Activated CD4-positive, alpha-beta T cell treated with anti-CD3 and anti-CD28 coated beads for 36 hours (primary cell): ENCODE measurements around the gene ZDHHC18. TPM values are rescaled to one million over a fixed set of nuclear protein-coding genes. Genes with fewer than 3 reads are reported as not detected.
A peak's percentile ranks its signal among the peaks of the same experiment; 100 is the strongest.

Source experiments
- ATAC-seq: fragments of 200-7000 bp; cut with Tn5 transposase; one replicate; pipeline ENCODE4 v1.10.0; 2021; ENCODE audit warnings: mild to moderate bottlenecking, moderate library complexity
- CTCF ChIA-PET: fragments of 350-600 bp; sonication (Branson Sonifier 250); formaldehyde crosslinking; loops from one replicate; lab custom pipeline; 2021; ENCODE audit warnings: antibody characterized with exemption; lab: Charles Lee
- POLR2A ChIA-PET: fragments of 350-600 bp; sonication (Branson Sonifier 250); formaldehyde crosslinking; loops from one replicate; lab custom pipeline; 2021; ENCODE audit warnings: antibody characterized with exemption, inconsistent platforms; lab: Charles Lee
- DNase-seq: peaks from one replicate; pipeline ENCODE4 v3.0.0-alpha.2; 2020
- H3K27ac Mint-ChIP-seq: one replicate; pipeline ENCODE4 v1.8.0; 2021; ENCODE audit warnings: mixed read lengths
- H3K27me3 Mint-ChIP-seq: one replicate; pipeline ENCODE4 v1.8.0; 2021; ENCODE audit warnings: mixed read lengths
- H3K36me3 Mint-ChIP-seq: one replicate; pipeline ENCODE4 v1.8.0; 2021; ENCODE audit warnings: low read depth, mixed read lengths
- H3K4me1 Mint-ChIP-seq: one replicate; pipeline ENCODE4 v1.8.0; 2021; ENCODE audit warnings: mixed read lengths
- H3K4me3 Mint-ChIP-seq: one replicate; pipeline ENCODE4 v1.8.0; 2021; ENCODE audit warnings: mild to moderate bottlenecking, moderate library complexity, mixed read lengths
- H3K9me3 Mint-ChIP-seq: one replicate; pipeline ENCODE4 v1.8.0; 2021; ENCODE audit warnings: low read depth, mixed read lengths
- intact Hi-C, 2 experiments: fragments of 100-400 bp; cut with DNase I in 1 of 2; cut with micrococcal nuclease in 1 of 2; formaldehyde crosslinking; loops; one replicate each; pipeline versions ENCODE4 v1.14.2 to v1.15.1; 2022 to 2024; cut with DNase I, micrococcal nuclease
- total RNA-seq, 2 experiments: library from RNA; stranded (reverse); gene quantifications; one replicate each; pipeline ENCODE4 v1.2.3, GENCODE V29; 2021

Gene ZDHHC18
- total RNA-seq, 2 experiments from 2014 or later, result 51.6 to 66.0 TPM

DNA sequence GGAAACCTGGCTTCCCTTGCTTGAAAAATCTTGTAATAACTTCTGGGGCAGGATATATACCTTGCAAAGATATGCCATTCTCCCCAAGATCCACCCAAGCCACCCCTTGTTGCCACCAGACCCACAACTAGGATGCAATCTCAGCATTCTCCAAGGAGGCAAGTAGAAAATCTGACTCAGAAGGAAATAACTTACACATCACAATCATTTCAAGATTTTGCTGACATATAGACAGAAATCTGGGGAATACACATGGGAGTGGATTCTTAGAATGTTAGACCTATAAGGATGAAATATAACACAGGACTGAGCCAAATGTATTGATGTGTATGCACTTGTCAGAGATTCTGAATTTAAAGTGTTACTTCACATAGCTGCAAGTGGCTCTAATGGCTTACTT is 14.8 kb upstream of the ZDHHC18 start:
- Mint-ChIP-seq H3K27ac (no peak overlapping the region), H3K36me3 (no peaks in the 10 kb centered on the region), H3K27me3 (no peaks in the 10 kb centered on the region), H3K9me3 (no peaks in the 10 kb centered on the region), H3K4me1 (peaks cover 17% of the 10 kb centered on the region), H3K4me3 (no peak overlapping the region)
- DNase-seq (no peak), ATAC-seq (peak; percentile 59)
- POLR2A ChIA-PET, result interaction anchor here (2.0 kb wide), 1 partner anchor 22 kb away, joined by 20 read pairs; no protein-coding TSS in a partner anchor
- intact Hi-C loops, result loop anchor here in 1 of 2 experiments (2.0 kb wide), 1 partner anchor 13 kb away; no protein-coding TSS in a partner anchor
- CTCF ChIA-PET, result interaction anchor here (0.9 to 2.9 kb wide), 18 partner anchors 9 to 228 kb away, joined by 3 to 34 read pairs (median 6); partner anchors contain the start of gene PIGV

- Mint-ChIP-seq H3K4me1 (peaks cover 17% of the 10 kb centered on the region), H3K4me3 (no peak overlapping the region), H3K36me3 (no peaks in the 10 kb centered on the region), H3K27ac (no peak overlapping the region), H3K27me3 (no peaks in the 10 kb centered on the region), H3K9me3 (no peaks in the 10 kb centered on the region)
- intact Hi-C loops, result no loop called here
- DNase-seq, result no peak
- ATAC-seq, result no peak
- ChIA-PET POLR2A (no interaction called here), CTCF (interaction anchor here (1.2 kb wide), 1 partner anchor 47 kb away, joined by 3 read pairs; no protein-coding TSS in a partner anchor)
Measured at GRCh38 chr1:26814377-26814776, 12.1 kb upstream of the ZDHHC18 start.

DNA sequence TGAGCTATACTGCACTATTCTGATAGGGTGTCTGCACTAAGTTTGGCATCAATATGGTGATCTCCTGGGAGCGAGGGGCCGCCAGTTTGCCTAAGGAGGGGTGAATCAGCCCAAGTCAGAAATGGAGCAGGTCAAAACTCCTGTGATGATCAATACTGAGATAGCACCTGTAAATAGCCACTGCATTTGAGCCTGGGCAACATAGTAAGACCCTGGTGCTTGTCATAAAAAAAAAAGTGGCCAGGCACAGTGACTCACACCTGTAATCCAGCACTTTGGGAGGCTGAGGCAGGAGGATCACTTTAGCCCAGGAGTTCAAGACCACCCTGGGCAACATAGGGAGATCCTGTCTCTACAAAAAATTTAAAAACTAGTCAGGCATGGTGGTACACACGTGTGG is 11.6 kb upstream of the ZDHHC18 start:
- Mint-ChIP-seq H3K4me3 (no peak overlapping the region), H3K27me3 (no peaks in the 10 kb centered on the region), H3K9me3 (no peaks in the 10 kb centered on the region), H3K4me1 (peaks cover 17% of the 10 kb centered on the region), H3K27ac (no peak overlapping the region), H3K36me3 (no peaks in the 10 kb centered on the region)
- ATAC-seq (no peak), DNase-seq (no peak)
- ChIA-PET CTCF (interaction anchor here (0.6 to 1.2 kb wide), 2 partner anchors 47 to 106 kb away, joined by 3 to 4 read pairs; no protein-coding TSS in a partner anchor), POLR2A (no interaction called here)
- intact Hi-C loops, result no loop called here

- ChIA-PET CTCF (interaction anchor here (0.6 to 1.4 kb wide), 16 partner anchors 9 to 510 kb away, joined by 3 to 12 read pairs (median 3); no protein-coding TSS in a partner anchor), POLR2A (interaction anchor here (0.6 kb wide), 1 partner anchor 118 kb away, joined by 3 read pairs; no protein-coding TSS in a partner anchor)
- Mint-ChIP-seq H3K9me3 (no peaks in the 10 kb centered on the region), H3K27ac (peak overlapping the region; percentile 39), H3K36me3 (no peaks in the 10 kb centered on the region), H3K27me3 (no peaks in the 10 kb centered on the region), H3K4me1 (peaks cover 23% of the 10 kb centered on the region), H3K4me3 (no peak overlapping the region)
- DNase-seq, result peak; percentile 29
- ATAC-seq, result peak; percentile 92
- intact Hi-C loops, result no loop called here
Measured at GRCh38 chr1:26820784-26821269, 5.7 kb upstream of the ZDHHC18 start.

DNA sequence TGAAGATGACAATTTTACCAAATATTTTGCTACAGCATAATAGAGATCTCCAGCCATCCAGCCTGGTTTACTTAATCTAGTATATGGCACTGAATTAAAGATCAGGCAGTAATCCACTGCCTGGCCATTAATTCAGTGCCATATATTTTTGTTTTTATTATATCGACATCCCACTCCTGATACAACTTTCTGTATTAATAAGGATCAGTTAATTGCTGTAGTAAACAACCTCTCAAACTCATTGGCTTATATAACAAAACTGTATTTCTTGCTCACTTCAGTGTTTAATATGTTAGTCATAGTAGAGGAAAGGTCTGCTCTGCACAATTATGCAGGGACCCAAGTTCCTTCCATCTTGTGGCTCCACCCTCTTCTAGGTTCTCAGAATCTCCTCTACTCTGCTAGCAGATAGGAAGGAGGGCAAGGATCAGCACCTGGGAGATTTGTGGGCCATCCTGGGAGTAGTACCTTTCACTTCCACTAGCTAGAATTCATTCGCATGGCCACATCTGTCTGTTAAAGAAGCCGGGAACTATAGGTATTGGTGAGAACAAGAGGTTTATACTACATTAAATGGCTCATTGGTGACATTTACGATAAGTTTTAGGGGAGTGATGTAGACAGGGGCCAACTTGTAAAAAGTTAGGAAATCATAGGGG is 3.6 kb upstream of the ZDHHC18 start:
- no peak overlapping the region for H3K27ac Mint-ChIP-seq

DNA sequence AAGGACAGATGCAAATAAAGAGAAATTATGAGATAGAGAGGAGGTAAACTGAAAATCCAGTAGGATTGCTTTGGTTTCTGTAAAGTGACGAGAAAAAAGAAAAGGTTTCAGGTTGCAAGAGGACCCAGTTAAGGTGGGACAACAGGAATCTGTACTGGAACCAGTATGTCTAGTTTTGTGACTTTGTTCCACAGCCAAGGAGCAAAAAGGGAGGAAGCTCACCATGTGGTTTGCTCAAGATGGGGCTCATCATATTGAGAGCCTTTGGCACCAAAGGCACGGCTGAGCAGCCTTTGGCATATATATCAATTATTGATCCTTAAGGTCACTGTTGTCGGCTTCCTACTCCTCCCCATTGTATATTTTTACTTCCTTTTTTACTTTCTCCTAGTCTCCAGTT is 1.8 kb upstream of the ZDHHC18 start:
- peak overlapping the region; percentile 93 for H3K27ac Mint-ChIP-seq

More for the DNA sequence above, 3.6 kb upstream of the ZDHHC18 start:
- DNase-seq (no peak), ATAC-seq (no peak)
- ChIA-PET POLR2A (no interaction called here), CTCF (interaction anchor here (0.8 to 1.7 kb wide), 8 partner anchors 10 to 292 kb away, joined by 3 to 8 read pairs (median 4); no protein-coding TSS in a partner anchor)
- H3K4me3 Mint-ChIP-seq, result no peak overlapping the region
- H3K36me3 Mint-ChIP-seq, result peaks cover 5% of the 10 kb centered on the region
- intact Hi-C loops, result no loop called here
- no peaks in the 10 kb centered on the region for H3K9me3 Mint-ChIP-seq
- no peaks in the 10 kb centered on the region for H3K27me3 Mint-ChIP-seq
- H3K4me1 Mint-ChIP-seq, result peaks cover 30% of the 10 kb centered on the region

GRCh38 chr1:26827106-26827604 is 667 bp downstream of the ZDHHC18 start:
- H3K4me3 Mint-ChIP-seq, result peak overlapping the region; percentile 94
- no peaks in the 10 kb centered on the region for H3K9me3 Mint-ChIP-seq
- H3K4me1 Mint-ChIP-seq, result peaks cover 59% of the 10 kb centered on the region
- intact Hi-C loops, result loop anchor here in 1 of 2 experiments (2.0 kb wide), 1 partner anchor 354 kb away; the partner anchor contains the start of gene HMGN2
- CTCF ChIA-PET, result interaction anchor here (1.1 to 2.1 kb wide), 3 partner anchors 12 to 38 kb away, joined by 3 to 11 read pairs (median 6); no protein-coding TSS in a partner anchor
- H3K27me3 Mint-ChIP-seq, result no peaks in the 10 kb centered on the region
- peaks cover 40% of the 10 kb centered on the region for H3K36me3 Mint-ChIP-seq
- POLR2A ChIA-PET, result no interaction called here
- peak overlapping the region; percentile 92 for H3K27ac Mint-ChIP-seq
- no peak for DNase-seq
- ATAC-seq, result no peak

More for the DNA sequence above, 1.8 kb upstream of the ZDHHC18 start:
- intact Hi-C loops, result loop anchor here in 1 of 2 experiments (2.0 kb wide), 1 partner anchor 14 kb away; no protein-coding TSS in a partner anchor
- Mint-ChIP-seq H3K4me3 (no peak overlapping the region), H3K36me3 (peaks cover 22% of the 10 kb centered on the region), H3K27me3 (no peaks in the 10 kb centered on the region), H3K9me3 (no peaks in the 10 kb centered on the region), H3K4me1 (peaks cover 48% of the 10 kb centered on the region)
- CTCF ChIA-PET, result interaction anchor here (0.8 to 1.5 kb wide), 4 partner anchors 13 to 81 kb away, joined by 3 to 5 read pairs (median 4); no protein-coding TSS in a partner anchor
- DNase-seq (no peak), ATAC-seq (no peak)
- POLR2A ChIA-PET, result no interaction called here

DNA sequence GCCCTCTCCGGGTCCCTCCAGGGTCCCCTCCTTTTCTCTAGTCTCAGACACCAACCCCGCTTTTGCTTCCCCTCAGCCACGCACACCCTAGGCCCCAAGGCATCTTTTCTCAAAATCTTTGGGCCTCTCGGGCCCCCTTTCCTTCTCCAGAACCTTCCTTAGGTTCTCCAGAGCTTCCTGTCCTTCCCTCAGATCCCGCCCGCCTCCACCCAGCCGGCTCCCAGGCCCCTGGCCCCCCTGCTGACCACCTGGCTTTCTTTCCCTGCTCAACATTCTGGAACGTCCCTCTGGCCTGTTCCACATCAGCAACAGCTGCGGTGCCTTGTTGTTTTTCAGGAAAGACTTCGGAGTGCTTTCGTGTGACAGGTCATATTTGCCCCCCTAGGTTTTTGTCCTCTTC is 1.2 kb downstream of the ZDHHC18 start:
- peaks cover 64% of the 10 kb centered on the region for H3K4me1 Mint-ChIP-seq
- peak overlapping the region; percentile 94 for H3K4me3 Mint-ChIP-seq
- ATAC-seq (no peak), DNase-seq (no peak)
- H3K9me3 Mint-ChIP-seq, result no peaks in the 10 kb centered on the region
- CTCF ChIA-PET, result interaction anchor here (0.7 to 2.1 kb wide), 7 partner anchors 11 to 210 kb away, joined by 3 to 11 read pairs (median 3); no protein-coding TSS in a partner anchor
- intact Hi-C loops, result loop anchor here in 1 of 2 experiments (2.0 kb wide), 1 partner anchor 355 kb away; the partner anchor contains the start of gene HMGN2
- no peaks in the 10 kb centered on the region for H3K27me3 Mint-ChIP-seq
- H3K36me3 Mint-ChIP-seq, result peaks cover 45% of the 10 kb centered on the region
- POLR2A ChIA-PET, result no interaction called here
- peak overlapping the region; percentile 92 for H3K27ac Mint-ChIP-seq

GRCh38 chr1:26828411-26828991 is 2.0 kb downstream of the ZDHHC18 start:
- CTCF ChIA-PET, result interaction anchor here (0.7 to 2.1 kb wide), 9 partner anchors 10 to 327 kb away, joined by 3 to 11 read pairs (median 3); no protein-coding TSS in a partner anchor
- ATAC-seq, result peak; percentile 21
- Mint-ChIP-seq H3K4me3 (peak overlapping the region; percentile 94), H3K27me3 (no peaks in the 10 kb centered on the region), H3K27ac (peak overlapping the region; percentile 92), H3K4me1 (peaks cover 69% of the 10 kb centered on the region), H3K36me3 (peaks cover 53% of the 10 kb centered on the region), H3K9me3 (no peaks in the 10 kb centered on the region)
- DNase-seq, result peak; percentile 57
- intact Hi-C loops, result no loop called here
- POLR2A ChIA-PET, result no interaction called here

DNA sequence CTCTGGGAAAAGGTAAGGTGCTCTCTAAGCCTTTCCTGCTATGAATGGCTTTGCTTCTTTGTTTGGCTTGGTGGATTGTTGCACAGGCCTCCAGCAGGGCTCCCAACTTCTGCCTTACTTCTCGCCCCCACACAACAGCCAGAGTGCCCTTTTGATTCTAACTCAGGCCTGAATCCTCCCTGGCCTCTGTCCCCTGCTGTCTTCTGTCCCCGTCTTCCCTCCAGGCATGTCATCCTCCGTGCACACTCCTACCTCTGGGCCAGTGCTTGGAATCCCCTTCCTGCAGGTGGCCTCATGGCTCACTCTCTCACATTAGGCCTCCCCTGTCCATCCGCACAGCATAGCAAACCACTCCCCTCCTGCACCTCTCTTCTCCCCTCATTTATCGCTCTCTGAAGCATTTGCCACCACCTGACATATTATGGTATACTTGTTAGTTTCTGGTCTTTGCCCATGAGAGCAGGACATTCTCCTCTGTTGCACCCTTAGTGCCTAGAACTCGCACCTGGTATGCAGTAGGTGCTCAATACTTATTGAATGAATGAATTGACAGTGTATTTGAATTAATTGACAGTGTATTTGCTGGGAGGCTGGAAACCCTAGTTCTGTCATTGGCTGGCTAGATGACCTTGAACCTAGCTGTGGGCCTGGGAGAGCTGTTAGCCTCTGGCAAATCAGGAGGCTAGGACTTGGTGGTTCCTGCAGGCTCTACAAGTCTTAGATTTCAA is 2.9 kb downstream of the ZDHHC18 start:
- intact Hi-C loops, result no loop called here
- no peak for DNase-seq
- peaks cover 77% of the 10 kb centered on the region for H3K4me1 Mint-ChIP-seq
- no peaks in the 10 kb centered on the region for H3K27me3 Mint-ChIP-seq
- H3K36me3 Mint-ChIP-seq, result peaks cover 60% of the 10 kb centered on the region
- ChIA-PET POLR2A (no interaction called here), CTCF (interaction anchor here (1.1 to 2.1 kb wide), 4 partner anchors 19 to 61 kb away, joined by 3 to 11 read pairs (median 6); partner anchors contain the start of gene GPN2)
- H3K9me3 Mint-ChIP-seq, result no peaks in the 10 kb centered on the region
- peak overlapping the region; percentile 94 for H3K4me3 Mint-ChIP-seq
- ATAC-seq, result no peak
- H3K27ac Mint-ChIP-seq, result peak overlapping the region; percentile 92
